HepG2 (cell line): ENCODE data around the gene ME2. TPM values are rescaled to one million over a fixed set of nuclear protein-coding genes. Genes with fewer than 3 reads are reported as not detected.
A peak's percentile ranks its signal among the peaks of the same experiment; 100 is the strongest.

Source experiments
- ATAC-seq: fragments of 200-7000 bp; cut with Tn5 transposase; 3 replicates; pipeline ENCODE4 v1.9.1; 2020; ENCODE audit warnings: mild to moderate bottlenecking, moderate library complexity
- BruUV-seq: library from RNA; stranded (reverse); fragments of 400-500 nt; replicated peaks from 2 replicates; lab custom pipeline; 2021; lab: Mats Ljungman, UMichigan
- CTCF ChIA-PET: fragments of 300-600 bp; formaldehyde crosslinking; extraction: SDS; loops from one replicate; lab custom pipeline; 2021; ENCODE audit warnings: low total read pairs, inconsistent platforms, low intra/inter-chr PET ratio; lab: Yijun Ruan, JAX
- POLR2A ChIA-PET: fragments of 350-600 bp; sonication (Branson Sonifier 250); formaldehyde crosslinking; loops from one replicate; lab custom pipeline; 2020; ENCODE audit warnings: antibody characterized with exemption, inconsistent platforms; lab: Yijun Ruan, JAX
- DNase-seq: peaks from one replicate; pipeline ENCODE4 v3.0.0-alpha.2; 2015; ENCODE audit warnings: low spot score
- FAIRE-seq: peaks from 3 replicates; lab custom pipeline; 2011; peaks lifted over from hg19 to GRCh38; lab: Jason Lieb, UNC
- H2AFZ ChIP-seq: one replicate; pipeline ENCODE4 v1.6.1; 2011; ENCODE audit warnings: low read length, inconsistent platforms
- H3K27ac ChIP-seq: fragments of 300-600 bp; 3 replicates; pipeline ENCODE4 v1.8.0; 2011; ENCODE audit warnings: mixed run types, mild to moderate bottlenecking, mixed read lengths, low read length, inconsistent platforms; ENCODE audit not compliant: insufficient read depth; ENCODE audit errors: extremely low read length
- H3K27me3 ChIP-seq, 2 experiments: fragments of 200-600 bp in 1 of 2; 2 replicates in 1 of 2; 3 replicates in 1 of 2; pipeline versions ENCODE4 v1.6.0 to v1.8.0; 2011; ENCODE audit warnings: low read length in 2 of 2, mild to moderate bottlenecking in 2 of 2, moderate library complexity in 2 of 2, inconsistent platforms in 1 of 2; ENCODE audit not compliant: insufficient read depth in 2 of 2, control insufficient read depth in 1 of 2
- H3K36me3 ChIP-seq, 2 experiments: fragments of 200-600 bp in 1 of 2; replicated peaks in 1 of 2; 2 replicates in 1 of 2; 3 replicates in 1 of 2; pipeline versions ENCODE4 v1.5.1 to v1.8.0; 2011; ENCODE audit warnings: low read length in 2 of 2, inconsistent platforms in 1 of 2; ENCODE audit not compliant: insufficient read depth in 2 of 2, control insufficient read depth in 1 of 2
- H3K4me1 ChIP-seq: 2 replicates; pipeline ENCODE4 v1.5.1; 2012; ENCODE audit warnings: low read length, inconsistent platforms; ENCODE audit not compliant: insufficient read depth
- H3K4me2 ChIP-seq: 2 replicates; pipeline ENCODE4 v1.6.0; 2011; ENCODE audit warnings: low read depth, low read length, inconsistent platforms
- H3K4me3 ChIP-seq, 3 experiments: fragments of 200-600 bp in 1 of 3; sonication (generic), shearing (Covaris generic) in 1 of 3; replicated peaks in 1 of 3; 2 replicates each; pipeline ENCODE4 v1.5.1; 2011 to 2016; ENCODE audit warnings: low read length in 3 of 3, inconsistent platforms in 2 of 3, low read depth in 2 of 3, mild to moderate bottlenecking in 2 of 3, control low read depth in 1 of 3, mixed read lengths in 1 of 3; ENCODE audit not compliant: insufficient read depth in 1 of 3
- H3K79me2 ChIP-seq: one replicate; pipeline ENCODE4 v1.6.1; 2011; ENCODE audit warnings: low read length, inconsistent platforms; ENCODE audit not compliant: insufficient read depth
- H3K9ac ChIP-seq: 2 replicates; pipeline ENCODE4 v1.6.0; 2011; ENCODE audit warnings: mild to moderate bottlenecking, low read depth, low read length, inconsistent platforms; ENCODE audit not compliant: insufficient read depth
- H3K9me3 ChIP-seq: 2 replicates; pipeline ENCODE4 v1.5.1; 2012; ENCODE audit warnings: mild to moderate bottlenecking, low read length
- H4K20me1 ChIP-seq: 2 replicates; pipeline ENCODE4 v1.6.0; 2011; ENCODE audit warnings: inconsistent platforms, mild to moderate bottlenecking, low read length, moderate library complexity; ENCODE audit not compliant: insufficient read depth
- AKAP8 ChIP-seq: sonication (generic); formaldehyde crosslinking; IDR thresholded peaks from 2 replicates; pipeline ENCODE4 v1.5.1; 2020; ENCODE audit warnings: mild to moderate bottlenecking, missing genetic modification reagents
- HHEX ChIP-seq: IDR thresholded peaks from 2 replicates; pipeline ENCODE4 v1.6.1; 2016; ENCODE audit warnings: control low read depth
- HMG20B ChIP-seq: conservative IDR thresholded peaks from 2 replicates; pipeline ENCODE4 v1.6.1; 2016; ENCODE audit warnings: missing genetic modification reagents, missing compliant biosample characterization
- JUN ChIP-seq: sonication (generic); formaldehyde crosslinking; IDR thresholded peaks from 2 replicates; pipeline ENCODE4 v1.4.0; 2020; ENCODE audit warnings: mild to moderate bottlenecking, missing genetic modification reagents
- KDM3A ChIP-seq: IDR thresholded peaks from 2 replicates; pipeline ENCODE4 v1.6.1; 2018; ENCODE audit warnings: low read depth, missing compliant biosample characterization
- MAF1 ChIP-seq: sonication (generic); formaldehyde crosslinking; IDR thresholded peaks from 2 replicates; pipeline ENCODE4 v1.5.0; 2020; ENCODE audit warnings: missing genetic modification reagents, borderline replicate concordance
- MAFK ChIP-seq, 2 experiments: IDR thresholded peaks in 1 of 2; conservative IDR thresholded peaks in 1 of 2; 2 replicates each; pipeline ENCODE4 v1.6.1; 2011; ENCODE audit warnings: improper control_type of control experiment in 2 of 2, low read length in 2 of 2
- POGZ ChIP-seq: sonication (generic); formaldehyde crosslinking; IDR thresholded peaks from 2 replicates; pipeline ENCODE4 v1.4.0; 2020; ENCODE audit warnings: mild to moderate bottlenecking, missing genetic modification reagents
- SAFB2 ChIP-seq: sonication (generic); formaldehyde crosslinking; IDR thresholded peaks from 2 replicates; pipeline ENCODE4 v1.5.1; 2020; ENCODE audit warnings: missing genetic modification reagents, low read depth, mild to moderate bottlenecking, borderline replicate concordance
- SIN3B ChIP-seq: fragments of 150-350 bp; IDR thresholded peaks from 2 replicates; pipeline ENCODE4 v1.6.1; 2014; ENCODE audit warnings: low read length
- ZNF761 ChIP-seq: sonication (generic); formaldehyde crosslinking; conservative IDR thresholded peaks from 2 replicates; pipeline ENCODE4 v1.4.0; 2020; ENCODE audit warnings: mild to moderate bottlenecking, missing genetic modification reagents
- WGBS: methylation state at CpG from one replicate; pipeline ENCODE4 v1.1.6; 2017; ENCODE audit warnings: low lambda C conversion rate; 5-methylcytosine and 5-hydroxymethylcytosine counted together
- in situ Hi-C: cut with HindIII; loops from 2 replicates; pipeline ENCODE4 v1.10.0; 2017; ENCODE audit warnings: low pct_unique_long_range_greater_than_20kb; ENCODE audit not compliant: extremely low pct_ligation_motif_present
- intact Hi-C: fragments of 100-400 bp; cut with micrococcal nuclease; formaldehyde crosslinking; loops from one replicate; pipeline ENCODE4 v1.10.0; 2022; ENCODE audit not compliant: unreplicated experiment
- polyA plus RNA-seq, 8 experiments: library from polyadenylated mRNA; depleted of rRNA in 3 of 8; stranded (reverse) in 7 of 8; unstranded in 1 of 8; fragments of >200 nt; fragmentation: Illumina TruSeq in 4 of 8; extraction: Trizol in 4 of 8; gene quantifications; 2 replicates each; pipeline versions ENCODE4 v1.2.1 to v1.2.3, GENCODE V29; 2011 to 2016; ENCODE audit warnings: low read depth in 4 of 8, missing spikeins in 1 of 8, mixed read lengths in 1 of 8; ENCODE audit not compliant: insufficient read depth in 1 of 8
- total RNA-seq, 5 experiments: library from RNA; depleted of rRNA; stranded (reverse); fragments of >200 nt; fragmentation: Illumina TruSeq; extraction: Trizol; gene quantifications; 2 replicates each; pipeline ENCODE4 v1.2.3, GENCODE V29; 2016; ENCODE audit warnings: low read depth in 1 of 5
- TF ChIP-seq, protein P1 (sequence below): sonication (generic); formaldehyde crosslinking; IDR thresholded peaks from 2 replicates; pipeline ENCODE4 v1.8.0; 2022; ENCODE audit warnings: missing genetic modification reagents, low read depth, mild to moderate bottlenecking, borderline replicate concordance
- TF ChIP-seq, protein P2 (sequence below): sonication (generic); formaldehyde crosslinking; IDR thresholded peaks from 2 replicates; pipeline ENCODE4 v1.4.0; 2020; ENCODE audit warnings: missing genetic modification reagents
- TF ChIP-seq, protein P3 (sequence below): sonication (generic); formaldehyde crosslinking; IDR thresholded peaks from 2 replicates; pipeline ENCODE4 v1.4.0; 2020; ENCODE audit warnings: missing genetic modification reagents
- TF ChIP-seq, protein P4 (sequence below): sonication (generic); formaldehyde crosslinking; IDR thresholded peaks from 2 replicates; pipeline ENCODE4 v1.4.0; 2020; ENCODE audit warnings: missing genetic modification reagents, borderline replicate concordance

ME2 gene
- total and polyA plus RNA-seq, 2 of the 13 experiments (the other 11 are each of a cell fraction or from before 2014, with no cell fraction given): 17.3 to 20.6 TPM

DNA sequence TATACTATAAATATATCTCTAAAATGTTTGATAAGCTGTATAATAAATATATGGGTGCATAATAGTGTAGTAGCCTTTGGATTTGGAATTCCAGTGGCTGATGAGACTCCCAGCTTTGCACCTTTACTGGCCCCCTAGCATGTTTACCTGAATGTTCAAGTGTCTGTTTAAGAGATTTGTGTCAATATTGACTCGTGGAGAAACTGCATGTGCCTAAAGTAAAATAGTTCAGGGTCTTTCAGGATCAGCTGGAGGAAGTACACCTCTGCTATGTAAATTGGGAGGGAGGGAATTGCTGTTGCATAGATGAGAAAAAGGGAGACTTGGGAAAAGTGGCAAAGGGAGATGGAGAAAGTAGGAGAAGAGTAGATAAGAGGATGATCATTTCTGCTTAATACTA lies 23.9 kb downstream of the ME2 start:
- 0% methylated on average over 1 of the region's 1 CpG for WGBS
- FAIRE-seq (peak; percentile 62), ATAC-seq (peak; percentile 68), DNase-seq (peak; percentile 70)
- intact Hi-C loops (no loop called here), in situ Hi-C loops (no loop called here)
- no peaks in the 10 kb centered on the region for H3K9me3 ChIP-seq
- H3K27ac ChIP-seq: no peak overlapping the region
- H3K36me3 ChIP-seq: peaks cover 0 to 9% of the 10 kb centered on the region in 2 experiments; a peak in 1 of 5 replicates
- no peak overlapping the region for H2AFZ ChIP-seq
- H4K20me1 ChIP-seq: peaks cover 8% of the 10 kb centered on the region; the same call in 1 of the 2 replicates
- POLR2A ChIA-PET: interaction anchor here (1.2 kb wide), 1 partner anchor 65 kb away, joined by 4 read pairs; the partner anchor contains the start of gene ELAC1
- no TSS peak for BruUV-seq
- no peak overlapping the region for H3K4me3 ChIP-seq
- no peaks in the 10 kb centered on the region for H3K79me2 ChIP-seq
- CTCF ChIA-PET: no interaction called here
- no peaks in the 10 kb centered on the region for H3K27me3 ChIP-seq
- no peak overlapping the region for H3K9ac ChIP-seq
- 0 out of 2 replicates have a peak, but pooled peaks cover 9% of the 10 kb centered on the region for H3K4me1 ChIP-seq
- no peak overlapping the region for H3K4me2 ChIP-seq
- TF ChIP-seq JUN (CRISPR knock-in tag): no peak
- no peak for TF ChIP-seq AKAP8 (CRISPR knock-in tag)
- peak; percentile 99 for TF ChIP-seq HMG20B
- no peak for TF ChIP-seq SAFB2 (CRISPR knock-in tag)
- TF ChIP-seq, protein P1, sequence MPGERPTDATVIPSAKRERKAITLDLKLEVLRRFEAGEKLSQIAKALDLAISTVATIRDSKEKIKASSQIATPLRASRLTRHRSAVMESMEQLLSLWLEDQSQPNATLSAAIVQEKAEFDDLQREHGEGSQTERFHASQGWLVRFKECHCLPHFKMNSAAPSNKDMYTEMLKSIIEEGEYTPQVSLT (CRISPR knock-in tag): no peak
- no peak for TF ChIP-seq MAF1 (CRISPR knock-in tag)
- TF ChIP-seq KDM3A (CRISPR knock-in tag): peak; percentile 50; the same call in 1 of the 2 replicates
- TF ChIP-seq, protein P2, sequence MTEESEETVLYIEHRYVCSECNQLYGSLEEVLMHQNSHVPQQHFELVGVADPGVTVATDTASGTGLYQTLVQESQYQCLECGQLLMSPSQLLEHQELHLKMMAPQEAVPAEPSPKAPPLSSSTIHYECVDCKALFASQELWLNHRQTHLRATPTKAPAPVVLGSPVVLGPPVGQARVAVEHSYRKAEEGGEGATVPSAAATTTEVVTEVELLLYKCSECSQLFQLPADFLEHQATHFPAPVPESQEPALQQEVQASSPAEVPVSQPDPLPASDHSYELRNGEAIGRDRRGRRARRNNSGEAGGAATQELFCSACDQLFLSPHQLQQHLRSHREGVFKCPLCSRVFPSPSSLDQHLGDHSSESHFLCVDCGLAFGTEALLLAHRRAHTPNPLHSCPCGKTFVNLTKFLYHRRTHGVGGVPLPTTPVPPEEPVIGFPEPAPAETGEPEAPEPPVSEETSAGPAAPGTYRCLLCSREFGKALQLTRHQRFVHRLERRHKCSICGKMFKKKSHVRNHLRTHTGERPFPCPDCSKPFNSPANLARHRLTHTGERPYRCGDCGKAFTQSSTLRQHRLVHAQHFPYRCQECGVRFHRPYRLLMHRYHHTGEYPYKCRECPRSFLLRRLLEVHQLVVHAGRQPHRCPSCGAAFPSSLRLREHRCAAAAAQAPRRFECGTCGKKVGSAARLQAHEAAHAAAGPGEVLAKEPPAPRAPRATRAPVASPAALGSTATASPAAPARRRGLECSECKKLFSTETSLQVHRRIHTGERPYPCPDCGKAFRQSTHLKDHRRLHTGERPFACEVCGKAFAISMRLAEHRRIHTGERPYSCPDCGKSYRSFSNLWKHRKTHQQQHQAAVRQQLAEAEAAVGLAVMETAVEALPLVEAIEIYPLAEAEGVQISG: no peak; the same call in 1 of the 2 replicates
- TF ChIP-seq SIN3B: no peak
- TF ChIP-seq MAFK (conservative IDR thresholded peaks at IDR 0.05 in 1 of 2, IDR thresholded peaks at IDR 0.05 in 1 of 2; ENCODE audit: low read length in 2 of 2): no peak
- TF ChIP-seq, protein P3, sequence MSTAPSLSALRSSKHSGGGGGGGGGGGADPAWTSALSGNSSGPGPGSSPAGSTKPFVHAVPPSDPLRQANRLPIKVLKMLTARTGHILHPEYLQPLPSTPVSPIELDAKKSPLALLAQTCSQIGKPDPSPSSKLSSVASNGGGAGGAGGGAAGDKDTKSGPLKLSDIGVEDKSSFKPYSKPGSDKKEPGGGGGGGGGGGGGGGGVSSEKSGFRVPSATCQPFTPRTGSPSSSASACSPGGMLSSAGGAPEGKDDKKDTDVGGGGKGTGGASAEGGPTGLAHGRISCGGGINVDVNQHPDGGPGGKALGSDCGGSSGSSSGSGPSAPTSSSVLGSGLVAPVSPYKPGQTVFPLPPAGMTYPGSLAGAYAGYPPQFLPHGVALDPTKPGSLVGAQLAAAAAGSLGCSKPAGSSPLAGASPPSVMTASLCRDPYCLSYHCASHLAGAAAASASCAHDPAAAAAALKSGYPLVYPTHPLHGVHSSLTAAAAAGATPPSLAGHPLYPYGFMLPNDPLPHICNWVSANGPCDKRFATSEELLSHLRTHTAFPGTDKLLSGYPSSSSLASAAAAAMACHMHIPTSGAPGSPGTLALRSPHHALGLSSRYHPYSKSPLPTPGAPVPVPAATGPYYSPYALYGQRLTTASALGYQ (CRISPR knock-in tag): peak; percentile 84
- TF ChIP-seq ZNF761: no peak
- 0 out of 2 replicates have a peak, but pooled peaks have one; percentile 30 for TF ChIP-seq POGZ (CRISPR knock-in tag)
- TF ChIP-seq, protein P4, sequence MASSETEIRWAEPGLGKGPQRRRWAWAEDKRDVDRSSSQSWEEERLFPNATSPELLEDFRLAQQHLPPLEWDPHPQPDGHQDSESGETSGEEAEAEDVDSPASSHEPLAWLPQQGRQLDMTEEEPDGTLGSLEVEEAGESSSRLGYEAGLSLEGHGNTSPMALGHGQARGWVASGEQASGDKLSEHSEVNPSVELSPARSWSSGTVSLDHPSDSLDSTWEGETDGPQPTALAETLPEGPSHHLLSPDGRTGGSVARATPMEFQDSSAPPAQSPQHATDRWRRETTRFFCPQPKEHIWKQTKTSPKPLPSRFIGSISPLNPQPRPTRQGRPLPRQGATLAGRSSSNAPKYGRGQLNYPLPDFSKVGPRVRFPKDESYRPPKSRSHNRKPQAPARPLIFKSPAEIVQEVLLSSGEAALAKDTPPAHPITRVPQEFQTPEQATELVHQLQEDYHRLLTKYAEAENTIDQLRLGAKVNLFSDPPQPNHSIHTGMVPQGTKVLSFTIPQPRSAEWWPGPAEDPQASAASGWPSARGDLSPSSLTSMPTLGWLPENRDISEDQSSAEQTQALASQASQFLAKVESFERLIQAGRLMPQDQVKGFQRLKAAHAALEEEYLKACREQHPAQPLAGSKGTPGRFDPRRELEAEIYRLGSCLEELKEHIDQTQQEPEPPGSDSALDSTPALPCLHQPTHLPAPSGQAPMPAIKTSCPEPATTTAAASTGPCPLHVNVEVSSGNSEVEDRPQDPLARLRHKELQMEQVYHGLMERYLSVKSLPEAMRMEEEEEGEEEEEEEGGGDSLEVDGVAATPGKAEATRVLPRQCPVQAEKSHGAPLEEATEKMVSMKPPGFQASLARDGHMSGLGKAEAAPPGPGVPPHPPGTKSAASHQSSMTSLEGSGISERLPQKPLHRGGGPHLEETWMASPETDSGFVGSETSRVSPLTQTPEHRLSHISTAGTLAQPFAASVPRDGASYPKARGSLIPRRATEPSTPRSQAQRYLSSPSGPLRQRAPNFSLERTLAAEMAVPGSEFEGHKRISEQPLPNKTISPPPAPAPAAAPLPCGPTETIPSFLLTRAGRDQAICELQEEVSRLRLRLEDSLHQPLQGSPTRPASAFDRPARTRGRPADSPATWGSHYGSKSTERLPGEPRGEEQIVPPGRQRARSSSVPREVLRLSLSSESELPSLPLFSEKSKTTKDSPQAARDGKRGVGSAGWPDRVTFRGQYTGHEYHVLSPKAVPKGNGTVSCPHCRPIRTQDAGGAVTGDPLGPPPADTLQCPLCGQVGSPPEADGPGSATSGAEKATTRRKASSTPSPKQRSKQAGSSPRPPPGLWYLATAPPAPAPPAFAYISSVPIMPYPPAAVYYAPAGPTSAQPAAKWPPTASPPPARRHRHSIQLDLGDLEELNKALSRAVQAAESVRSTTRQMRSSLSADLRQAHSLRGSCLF: no peak
- TF ChIP-seq HHEX (CRISPR knock-in tag): peak; percentile 97
